ENCODE results near the gene TFF1.
A peak's percentile ranks its signal among the peaks of the same experiment; 100 is the strongest.
"Not testable (repeated sequence)": the region's sequence is repeated elsewhere in the genome, so short reads cannot be mapped to it uniquely, and the experiment has no call there.

TFF1 gene

GRCh38 chr21:42366292-42367010 is at the start of gene TFF1:
Gene TFF1 (minus strand): TSS chr21:42366535. CDS start chr21:42366495, 40 bp downstream.
- DNase-seq (ENCODE audit: low spot score), result no peak

- peak; percentile 90 for DNase-seq (ENCODE audit: low spot score)
Measured at GRCh38 chr21:42414928-42415769, 48.8 kb upstream of the TFF1 start.

- DNase-seq (ENCODE audit: low spot score), result no peak
Measured at GRCh38 chr21:42414553-42414927, 48.2 kb upstream of the TFF1 start.

GRCh38 chr21:42414066-42414465 is 47.7 kb upstream of the TFF1 start:
- DNase-seq (ENCODE audit: low spot score), result no peak

DNA sequence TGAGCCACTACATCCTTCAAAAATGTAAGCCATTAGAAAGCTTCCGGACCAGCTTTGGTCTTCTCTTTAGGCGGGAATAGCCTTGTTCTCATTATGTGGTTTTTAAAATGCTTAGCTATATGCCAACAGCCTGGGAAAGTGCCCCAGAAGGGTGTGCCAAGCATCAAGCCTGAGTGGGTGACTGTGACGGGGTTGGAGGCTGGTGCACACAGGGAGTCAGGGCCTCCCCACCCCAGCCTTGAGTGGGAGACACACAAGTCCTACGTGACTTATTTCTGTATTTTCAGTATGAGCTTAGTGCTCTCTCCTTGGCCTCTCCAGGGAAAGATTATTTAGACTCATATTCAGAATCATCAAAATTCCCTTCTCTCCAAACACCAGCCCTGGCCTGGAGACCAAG is 47.2 kb upstream of the TFF1 start:
- no peak for DNase-seq (ENCODE audit: low spot score)

DNA sequence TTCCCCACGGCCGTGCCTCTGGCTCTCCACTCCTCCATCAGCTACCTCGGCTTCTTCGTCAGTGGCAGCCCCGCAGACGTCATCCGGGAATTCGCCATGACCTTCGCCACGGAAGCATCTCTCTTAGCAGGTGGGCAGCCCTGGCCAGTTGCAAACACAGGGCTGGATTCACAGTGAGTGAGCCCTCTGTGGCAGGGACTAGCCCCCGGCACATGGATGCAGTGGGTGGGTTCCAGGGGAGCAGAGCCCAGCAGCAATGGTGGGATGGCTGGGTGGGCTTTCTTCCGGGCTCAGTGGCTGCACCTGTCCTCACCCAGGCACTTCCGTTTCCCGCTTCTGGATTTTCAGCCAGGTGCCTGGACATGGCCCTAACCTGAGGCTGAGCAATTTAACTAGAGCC is 46.8 kb upstream of the TFF1 start:
- no peak for DNase-seq (ENCODE audit: low spot score)

DNA sequence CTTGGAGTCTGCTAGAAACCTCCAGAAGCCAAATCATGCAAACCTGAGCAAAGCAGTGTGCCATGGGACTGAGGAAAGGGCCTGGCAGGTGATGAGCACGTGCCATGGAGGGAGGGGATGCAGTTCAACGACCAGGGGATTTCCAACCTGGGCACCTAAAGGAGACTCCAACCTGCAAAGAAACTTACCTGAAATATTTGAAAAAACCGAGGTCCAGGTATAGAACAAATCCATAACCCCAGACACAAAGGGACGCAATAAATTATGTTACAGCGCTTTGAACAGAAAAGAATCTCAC is 46.2 kb upstream of the TFF1 start:
- no peak for DNase-seq (ENCODE audit: low spot score)

- DNase-seq (ENCODE audit: low spot score), result no peak
Measured at GRCh38 chr21:42411891-42412635, 45.7 kb upstream of the TFF1 start.

- DNase-seq (ENCODE audit: low spot score), result no peak
Measured at GRCh38 chr21:42411197-42411869, 45.0 kb upstream of the TFF1 start.

DNA sequence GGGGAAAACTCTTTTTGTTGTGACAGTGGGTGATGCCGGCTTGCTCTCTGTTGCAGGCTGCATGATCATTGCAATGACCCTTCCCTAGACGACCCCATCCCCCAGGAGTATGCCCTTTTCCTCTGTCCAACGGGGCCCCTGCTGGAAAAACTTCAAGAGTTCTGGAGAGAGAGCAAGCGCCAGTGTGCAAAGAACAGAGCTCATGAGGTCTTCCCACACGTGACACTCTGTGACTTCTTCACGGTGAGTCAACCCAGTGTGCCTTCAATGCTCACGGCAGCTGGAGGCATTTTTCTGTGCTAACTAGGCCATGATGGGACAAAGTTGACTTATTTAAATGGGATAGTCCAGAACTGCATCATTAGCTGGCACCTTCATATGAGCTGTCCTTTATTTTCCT is 43.0 kb upstream of the TFF1 start:
- DNase-seq (ENCODE audit: low spot score), result no peak

- DNase-seq (ENCODE audit: low spot score), result not testable (repeated sequence)
Measured at GRCh38 chr21:42408718-42409117, 42.4 kb upstream of the TFF1 start.

GRCh38 chr21:42407476-42407875 is 41.1 kb upstream of the TFF1 start:
- no peak for DNase-seq (ENCODE audit: low spot score)

DNA sequence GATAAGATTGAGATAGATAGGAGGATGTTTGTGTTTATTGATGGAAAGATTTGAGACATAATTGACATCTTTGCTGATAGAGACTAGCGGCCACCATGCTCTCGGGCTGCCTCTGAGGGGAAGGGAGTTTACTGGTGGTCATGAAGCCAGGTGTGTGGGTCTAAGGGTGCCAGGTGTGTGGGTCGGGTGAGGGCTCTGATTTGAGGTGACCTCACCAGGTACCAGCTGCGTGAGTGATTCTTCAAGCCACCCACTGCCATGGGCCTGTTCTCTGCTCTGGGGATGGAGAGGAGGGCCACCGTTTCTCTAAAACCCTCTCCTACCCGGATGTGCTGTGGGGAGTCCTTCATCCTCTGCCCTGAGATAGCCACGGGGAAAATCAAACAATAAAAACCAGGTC is 40.5 kb upstream of the TFF1 start:
- DNase-seq (ENCODE audit: low spot score), result no peak

DNA sequence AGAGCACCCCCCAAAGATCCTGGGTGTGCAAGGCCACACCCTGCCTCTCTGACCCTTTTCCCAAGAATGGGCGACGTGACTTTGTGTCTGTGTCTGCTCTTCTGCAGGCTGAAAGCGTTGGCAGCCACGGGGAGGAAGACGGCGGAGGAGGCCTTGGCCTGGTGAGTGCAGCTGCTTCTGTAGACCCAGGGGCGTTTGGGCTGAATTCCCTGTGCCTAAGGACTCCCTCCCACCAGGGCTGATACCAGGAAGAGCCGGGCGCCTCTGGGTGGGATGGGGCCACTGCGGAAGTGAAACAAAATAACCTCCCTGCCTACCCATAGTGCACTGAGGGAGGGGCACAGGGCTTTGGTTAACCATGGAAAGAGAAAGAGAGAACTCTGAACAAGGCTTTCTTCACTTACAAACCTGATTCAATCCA is 39.9 kb upstream of the TFF1 start:
- peak; percentile 54 for DNase-seq (ENCODE audit: low spot score)

DNA sequence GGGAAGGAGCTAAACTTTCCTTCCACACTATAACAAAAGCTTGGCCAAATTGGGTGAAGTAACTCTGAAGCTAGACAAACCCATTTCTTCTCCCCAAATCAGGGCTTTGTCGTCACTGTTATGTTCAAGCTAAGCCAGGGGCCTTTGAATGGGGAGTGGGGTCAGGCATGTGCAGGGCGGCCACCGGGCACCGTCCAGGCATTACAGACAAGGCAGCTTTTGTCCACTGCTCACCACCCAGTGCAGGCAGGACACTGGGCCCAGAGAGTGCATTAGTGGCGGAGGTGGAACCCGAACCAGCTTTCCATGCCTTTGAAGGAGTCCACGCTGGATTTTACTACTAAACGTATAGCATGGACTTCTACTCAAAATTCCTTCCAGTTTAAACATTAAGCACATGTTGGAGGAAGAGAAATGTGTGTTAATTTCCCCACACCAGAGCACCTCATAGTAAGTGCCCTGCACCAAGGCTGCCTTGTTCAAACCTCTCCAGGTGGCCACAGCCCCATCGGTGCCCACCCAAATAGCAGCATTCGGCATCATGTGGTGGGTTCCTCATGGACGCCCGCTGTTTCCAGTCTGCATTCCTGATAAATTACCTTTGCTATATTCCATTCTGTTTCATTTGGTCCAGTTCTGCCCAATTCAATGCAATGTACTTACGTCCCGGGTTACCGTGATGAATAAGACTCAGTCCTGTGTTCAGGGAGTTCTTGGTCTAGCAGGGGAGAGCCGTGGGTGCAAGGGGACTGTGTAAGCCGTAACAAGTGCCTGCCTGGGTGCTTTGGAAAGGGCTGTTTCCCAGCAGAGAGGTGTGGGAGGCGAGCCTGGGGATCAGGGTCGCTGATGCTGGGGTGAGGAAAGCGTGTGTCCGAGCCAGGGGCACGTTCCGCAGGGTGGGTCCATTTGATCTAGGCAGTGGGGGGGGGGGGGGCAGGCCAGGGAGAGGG is 39.0 kb upstream of the TFF1 start:
- no peak for DNase-seq (ENCODE audit: low spot score)

- no peak for DNase-seq (ENCODE audit: low spot score)
Measured at GRCh38 chr21:42404539-42404938, 38.2 kb upstream of the TFF1 start.

- DNase-seq (ENCODE audit: low spot score), result peak; percentile 66
Measured at GRCh38 chr21:42403611-42404231, 37.4 kb upstream of the TFF1 start, which contains the start of gene UBASH3A. Gene UBASH3A (plus strand): TSS chr21:42403902. CDS start chr21:42403946, 44 bp downstream.

DNA sequence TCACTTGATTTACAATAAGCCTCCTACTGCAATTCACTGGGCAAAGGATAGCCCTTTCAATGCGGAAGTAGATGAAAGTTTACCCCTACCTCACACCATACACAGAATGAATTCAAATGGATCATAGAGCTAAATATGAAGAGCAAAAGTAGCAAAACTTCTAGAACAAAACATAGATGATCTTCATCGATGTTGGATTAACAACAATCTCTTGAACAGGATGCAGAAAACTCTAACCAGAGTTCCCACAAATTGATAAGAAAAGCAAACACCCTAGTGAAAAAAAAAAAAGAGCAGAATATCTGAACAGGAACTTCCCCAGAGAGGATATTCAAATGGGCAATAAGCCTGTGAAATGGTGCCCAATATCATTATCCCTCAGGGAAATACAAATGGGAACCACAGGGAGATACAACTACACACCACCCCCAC is 35.5 kb upstream of the TFF1 start:
- no peak for DNase-seq (ENCODE audit: low spot score)

DNA sequence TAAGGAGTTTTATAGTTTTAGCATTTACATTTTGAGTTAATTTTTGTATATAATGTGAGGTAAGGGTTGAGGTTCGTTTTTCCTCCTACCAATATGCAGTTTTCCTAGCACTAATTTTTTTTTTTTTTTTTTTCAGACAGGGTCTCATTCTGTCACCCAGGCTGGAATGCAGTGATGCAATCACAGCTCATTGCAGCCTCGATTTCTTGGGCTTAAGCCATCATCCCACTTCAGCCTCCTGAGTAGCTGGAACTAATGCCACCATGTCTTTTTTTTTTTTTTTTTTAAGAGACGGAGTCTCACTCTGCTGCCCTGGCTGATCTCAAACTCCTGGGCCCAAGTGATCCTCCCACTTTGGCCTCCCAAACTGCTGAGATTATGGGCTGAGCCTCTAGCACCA is 34.8 kb upstream of the TFF1 start:
- no peak for DNase-seq (ENCODE audit: low spot score)

DNA sequence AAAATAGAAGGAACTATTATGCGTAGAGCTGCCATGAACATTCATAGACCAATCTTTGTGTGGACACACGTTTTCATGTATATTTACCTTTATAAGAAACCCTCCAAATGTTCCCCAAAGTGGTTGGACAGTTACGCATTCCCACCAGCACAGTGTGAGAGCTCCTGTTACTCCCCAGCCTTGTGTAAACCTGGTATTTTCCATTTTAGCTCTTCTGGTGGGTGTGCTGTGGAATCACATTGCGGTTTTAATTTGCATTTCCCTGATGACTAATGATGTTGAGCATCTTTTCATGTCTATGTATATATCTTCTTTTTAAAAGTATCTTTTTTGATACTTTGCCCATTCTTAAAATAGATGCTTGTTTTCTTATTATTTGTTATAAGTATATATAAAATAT is 34.2 kb upstream of the TFF1 start:
- no peak for DNase-seq (ENCODE audit: low spot score)
